GM21619 (cell line): Measurements from ENCODE around the gene TNNI3K.
A peak's percentile ranks its signal among the peaks of the same experiment; 100 is the strongest.
"Not testable (repeated sequence)": the region's sequence is repeated elsewhere in the genome, so short reads cannot be mapped to it uniquely, and the experiment has no call there.

ENCODE experiments used
- ATAC-seq: cut with Tn5 transposase; IDR thresholded peaks from one replicate; pipeline ENCODE4 v1.9.1; 2021; ENCODE audit not compliant: unreplicated experiment

Gene TNNI3K

GRCh38 chr1:74235153-74235552 is at the start of gene TNNI3K:
Gene TNNI3K (plus strand): TSS chr1:74235387. CDS start chr1:74235452, 65 bp downstream.
- no peak for ATAC-seq

GRCh38 chr1:74193908-74194307 is 41.3 kb upstream of the TNNI3K start:
- no peak for ATAC-seq

GRCh38 chr1:74195339-74195738 is 39.8 kb upstream of the TNNI3K start:
- ATAC-seq: no peak

GRCh38 chr1:74197255-74197654 is 37.9 kb upstream of the TNNI3K start:
- no peak for ATAC-seq

GRCh38 chr1:74197657-74198552 is 37.3 kb upstream of the TNNI3K start, which contains the start of the genes FPGT and LRRIQ3:
Gene FPGT (plus strand): TSS chr1:74198242. CDS start chr1:74198279, 37 bp downstream.
Gene LRRIQ3 (minus strand): TSS chr1:74198176. CDS start chr1:74183684, 14,492 bp downstream.
- ATAC-seq: peak; percentile 95

- ATAC-seq: no peak
Observed at GRCh38 chr1:74199504-74199903, 35.7 kb upstream of the TNNI3K start.

- no peak for ATAC-seq
Observed at GRCh38 chr1:74205266-74205665, 29.9 kb upstream of the TNNI3K start.

GRCh38 chr1:74215229-74215628 is 20.0 kb upstream of the TNNI3K start:
- ATAC-seq: no peak

GRCh38 chr1:74222701-74223100 is 12.5 kb upstream of the TNNI3K start:
- ATAC-seq: no peak

GRCh38 chr1:74223453-74223852 is 11.7 kb upstream of the TNNI3K start:
- ATAC-seq: no peak

- no peak for ATAC-seq
Observed at GRCh38 chr1:74236440-74236839, 1.3 kb downstream of the TNNI3K start.

- ATAC-seq: no peak
Observed at GRCh38 chr1:74237035-74237434, 1.8 kb downstream of the TNNI3K start.

GRCh38 chr1:74237787-74238186 is 2.6 kb downstream of the TNNI3K start:
- no peak for ATAC-seq

GRCh38 chr1:74245168-74245772 is 10.1 kb downstream of the TNNI3K start:
- no peak for ATAC-seq

GRCh38 chr1:74246315-74246714 is 11.1 kb downstream of the TNNI3K start:
- ATAC-seq: no peak

- no peak for ATAC-seq
Observed at GRCh38 chr1:74247881-74248528, 12.8 kb downstream of the TNNI3K start.

GRCh38 chr1:74253243-74253824 is 18.1 kb downstream of the TNNI3K start:
- ATAC-seq: not testable (repeated sequence)

- ATAC-seq: no peak
Observed at GRCh38 chr1:74266001-74266400, 30.8 kb downstream of the TNNI3K start.

GRCh38 chr1:74271503-74271902 is 36.3 kb downstream of the TNNI3K start:
- ATAC-seq: no peak

- no peak for ATAC-seq
Observed at GRCh38 chr1:74280642-74281396, 45.6 kb downstream of the TNNI3K start.
